Mammary epithelial cell (primary cell): Measurements from ENCODE around the gene NRG3.

Experiments used
- CTCF ChIP-seq, 2 donors: IDR thresholded peaks in 1 of 2; conservative IDR thresholded peaks in 1 of 2; 2 replicates each; pipeline ENCODE4 v1.5.1; 2011 to 2012; ENCODE audit warnings: inconsistent platforms in 2 of 2, low read length in 2 of 2, mild to moderate bottlenecking in 2 of 2, control low read depth in 1 of 2, low read depth in 1 of 2; ENCODE audit not compliant: insufficient read depth in 1 of 2; ENCODE audit errors: extremely low read depth in 1 of 2
- EZH2 ChIP-seq: IDR thresholded peaks from 2 replicates; pipeline ENCODE4 v1.6.1; 2012; ENCODE audit warnings: low read length, inconsistent platforms, borderline replicate concordance

DNA sequence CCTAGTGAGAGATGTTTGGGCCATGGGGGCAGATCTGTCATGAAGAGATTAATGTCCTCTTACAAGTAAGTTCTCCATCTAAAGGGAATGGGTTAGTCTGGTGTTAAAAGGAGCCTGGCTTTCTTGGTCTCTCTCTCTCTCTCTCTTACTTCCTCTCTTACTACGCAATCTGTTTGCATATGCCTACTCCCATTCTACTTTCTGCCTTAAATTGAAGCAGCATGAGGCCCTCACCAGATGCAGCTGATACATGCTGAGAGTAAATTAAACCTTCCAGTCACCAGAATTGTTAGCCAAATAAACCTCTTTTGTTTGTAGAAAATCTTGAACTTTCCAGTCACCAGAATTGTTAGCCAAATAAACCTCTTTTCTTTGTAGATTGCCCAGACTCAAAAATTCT, 884.1 kb downstream of the NRG3 start:
- TF ChIP-seq CTCF (conservative IDR thresholded peaks at IDR 0.05 in 1 of 2, IDR thresholded peaks at IDR 0.05 in 1 of 2; ENCODE audit: extremely low read depth in 1 of 2, insufficient read depth in 1 of 2, low read depth in 1 of 2, low read length in 2 of 2) (no peak), EZH2 (no peak)
